WTC11 (cell line): ENCODE measurements around the gene CXCL12. TPM values are rescaled to one million over a fixed set of nuclear protein-coding genes. Genes with fewer than 3 reads are reported as not detected.
A peak's percentile ranks its signal among the peaks of the same experiment; 100 is the strongest.

Experiments used
- ATAC-seq: fragments of 200-7000 bp; cut with Tn5 transposase; 2 replicates; pipeline ENCODE4 v1.10.0; 2021; ENCODE audit warnings: mild to moderate bottlenecking, moderate library complexity
- CTCF ChIA-PET: fragments of 300-600 bp; sonication (Branson Sonifier 250); formaldehyde crosslinking; loops from one replicate; lab custom pipeline; 2021; ENCODE audit warnings: antibody characterized with exemption; lab: Charles Lee
- POLR2A ChIA-PET: fragments of 350-600 bp; sonication (Branson Sonifier 250); formaldehyde crosslinking; loops from one replicate; lab custom pipeline; 2021; ENCODE audit warnings: antibody characterized with exemption; lab: Charles Lee
- DNase-seq: peaks from one replicate; pipeline ENCODE4 v3.0.0; 2021; ENCODE audit warnings: low spot score
- H3K27ac Mint-ChIP-seq: 2 replicates; pipeline ENCODE4 v1.8.0; 2021; ENCODE audit warnings: mixed read lengths
- H3K27me3 Mint-ChIP-seq: 2 replicates; pipeline ENCODE4 v1.8.0; 2021; ENCODE audit warnings: low read depth, mild to moderate bottlenecking, moderate library complexity, mixed read lengths
- H3K36me3 Mint-ChIP-seq: 2 replicates; pipeline ENCODE4 v1.8.0; 2021; ENCODE audit warnings: mixed read lengths
- H3K4me1 Mint-ChIP-seq: 2 replicates; pipeline ENCODE4 v1.8.0; 2022; ENCODE audit warnings: mixed read lengths
- H3K4me3 Mint-ChIP-seq: 2 replicates; pipeline ENCODE4 v1.8.0; 2021; ENCODE audit warnings: mild to moderate bottlenecking, moderate library complexity, mixed read lengths
- H3K9me3 Mint-ChIP-seq: 2 replicates; pipeline ENCODE4 v1.8.0; 2021; ENCODE audit warnings: mixed read lengths
- EMX1 ChIP-seq: fragments of 250-450 bp; sonication (Bioruptor Pico); IDR thresholded peaks from 2 replicates; pipeline ENCODE4 v1.8.0; 2021; ENCODE audit warnings: mild to moderate bottlenecking
- FOXJ3 ChIP-seq: sonication (generic); formaldehyde crosslinking; IDR thresholded peaks from 2 replicates; pipeline ENCODE4 v1.9.0; 2021; ENCODE audit warnings: missing genetic modification reagents, mild to moderate bottlenecking, borderline replicate concordance
- FOXP1 ChIP-seq: sonication (generic); formaldehyde crosslinking; IDR thresholded peaks from 2 replicates; pipeline ENCODE4 v1.8.0; 2022; ENCODE audit warnings: missing genetic modification reagents, mild to moderate bottlenecking, moderate library complexity, borderline replicate concordance
- JAZF1 ChIP-seq: fragments of 250-450 bp; sonication (Bioruptor Pico); IDR thresholded peaks from 2 replicates; pipeline ENCODE4 v1.9.0; 2021; ENCODE audit warnings: moderate library complexity, mild to moderate bottlenecking, inconsistent platforms
- KAT7 ChIP-seq: sonication (generic); formaldehyde crosslinking; IDR thresholded peaks from 2 replicates; pipeline ENCODE4 v1.8.1; 2023; ENCODE audit warnings: missing genetic modification reagents, mild to moderate bottlenecking, borderline replicate concordance
- MYBL2 ChIP-seq: sonication (generic); formaldehyde crosslinking; IDR thresholded peaks from 2 replicates; pipeline ENCODE4 v1.8.1; 2023; ENCODE audit warnings: mild to moderate bottlenecking, moderate library complexity, missing genetic modification reagents
- PRRX2 ChIP-seq: fragments of 250-450 bp; sonication (Bioruptor Pico); IDR thresholded peaks from 2 replicates; pipeline ENCODE4 v1.8.0; 2021; ENCODE audit warnings: mild to moderate bottlenecking
- SP1 ChIP-seq: sonication (generic); formaldehyde crosslinking; conservative IDR thresholded peaks from 2 replicates; pipeline ENCODE4 v1.8.1; 2022; ENCODE audit warnings: missing genetic modification reagents
- TEAD1 ChIP-seq: sonication (generic); formaldehyde crosslinking; IDR thresholded peaks from 2 replicates; pipeline ENCODE4 v1.8.0; 2022; ENCODE audit warnings: mild to moderate bottlenecking, missing genetic modification reagents
- ZBTB21 ChIP-seq: sonication (generic); formaldehyde crosslinking; IDR thresholded peaks from 2 replicates; pipeline ENCODE4 v1.8.1; 2023; ENCODE audit warnings: mild to moderate bottlenecking, missing genetic modification reagents, borderline replicate concordance
- ZNF232 ChIP-seq: sonication (generic); formaldehyde crosslinking; IDR thresholded peaks from 2 replicates; pipeline ENCODE4 v1.8.0; 2022; ENCODE audit warnings: mild to moderate bottlenecking, missing genetic modification reagents
- ZNF416 ChIP-seq: fragments of 250-450 bp; sonication (Bioruptor Pico); IDR thresholded peaks from 2 replicates; pipeline ENCODE4 v1.9.0; 2021; ENCODE audit warnings: mild to moderate bottlenecking, inconsistent platforms
- total RNA-seq: library from RNA; stranded (reverse); gene quantifications from 3 replicates; pipeline ENCODE4 v1.2.3, GENCODE V29; 2021
- TF ChIP-seq, protein P1 (sequence below): sonication (generic); formaldehyde crosslinking; IDR thresholded peaks from 2 replicates; pipeline ENCODE4 v1.8.0; 2022; ENCODE audit warnings: mild to moderate bottlenecking, missing genetic modification reagents
- TF ChIP-seq, protein P2 (sequence below): sonication (generic); formaldehyde crosslinking; IDR thresholded peaks from 2 replicates; pipeline ENCODE4 v1.8.1; 2022; ENCODE audit warnings: mild to moderate bottlenecking, moderate library complexity, missing genetic modification reagents
- TF ChIP-seq, protein P3 (sequence below): fragments of 250-450 bp; sonication (Bioruptor Pico); IDR thresholded peaks from 2 replicates; pipeline ENCODE4 v1.9.0; 2021; ENCODE audit warnings: mild to moderate bottlenecking, borderline replicate concordance
- TF ChIP-seq, protein P4 (sequence below): sonication (generic); formaldehyde crosslinking; IDR thresholded peaks from 2 replicates; pipeline ENCODE4 v1.8.1; 2022; ENCODE audit warnings: missing genetic modification reagents, borderline replicate concordance
- TF ChIP-seq, protein P5 (sequence below): sonication (generic); formaldehyde crosslinking; IDR thresholded peaks from 2 replicates; pipeline ENCODE4 v1.8.1; 2022; ENCODE audit warnings: low read depth, missing genetic modification reagents, borderline replicate concordance
- TF ChIP-seq, protein P6 (sequence below): sonication (generic); formaldehyde crosslinking; IDR thresholded peaks from 2 replicates; pipeline ENCODE4 v1.8.1; 2023; ENCODE audit warnings: mild to moderate bottlenecking, missing genetic modification reagents
- TF ChIP-seq, protein P7 (sequence below): sonication (generic); formaldehyde crosslinking; IDR thresholded peaks from 2 replicates; pipeline ENCODE4 v1.8.0; 2022; ENCODE audit warnings: mild to moderate bottlenecking, missing genetic modification reagents

The CXCL12 gene
- total RNA-seq, 1 experiment from 2014 or later, result 52.4 TPM

DNA sequence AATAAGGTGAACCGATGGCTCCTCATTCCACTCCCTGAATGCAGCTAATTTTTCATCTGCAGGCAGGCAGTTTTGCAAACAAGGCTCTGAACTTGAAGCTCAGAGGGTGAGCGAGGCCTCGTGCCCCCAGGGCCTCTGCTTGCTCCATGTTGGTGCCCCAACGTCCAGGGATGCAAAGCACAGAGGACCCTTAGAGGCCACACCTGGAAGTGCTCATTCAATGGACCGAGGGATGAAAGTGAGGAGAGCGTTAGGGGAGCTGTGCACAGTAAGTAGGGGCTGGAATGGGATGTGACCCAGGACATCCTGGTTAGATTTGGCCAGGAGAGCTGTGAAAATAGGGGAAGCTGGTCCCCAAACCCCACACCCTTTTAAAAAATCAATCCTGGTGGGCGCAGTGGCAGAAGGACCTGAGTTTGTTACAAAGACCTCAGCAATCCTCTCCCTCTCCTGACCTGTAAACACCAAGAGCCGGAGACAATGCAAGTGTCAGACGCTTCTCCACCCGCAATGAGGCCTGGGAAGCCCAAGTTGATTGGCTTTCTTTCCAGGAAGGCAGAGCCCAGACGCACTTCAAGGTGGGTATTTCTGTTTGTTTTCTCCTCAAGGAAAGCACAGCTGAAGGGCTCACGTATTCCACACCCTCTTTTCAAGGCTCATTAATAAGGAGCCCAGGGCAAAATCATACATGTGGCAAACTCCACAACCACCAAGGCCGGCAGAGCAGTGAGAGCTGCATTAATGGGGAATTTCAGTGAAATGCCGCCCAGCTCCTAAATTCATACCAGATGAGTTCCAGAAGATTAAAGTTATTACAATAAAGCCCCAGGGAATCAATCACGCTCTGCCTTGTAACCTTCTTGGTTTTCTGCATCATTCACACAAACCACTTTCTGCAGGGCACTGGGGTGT, 14.1 kb upstream of the CXCL12 start:
- Mint-ChIP-seq H3K36me3 (no peaks in the 10 kb centered on the region), H3K9me3 (no peaks in the 10 kb centered on the region), H3K27ac (no peak overlapping the region), H3K4me1 (peaks cover 70% of the 10 kb centered on the region), H3K27me3 (peaks cover 24% of the 10 kb centered on the region), H3K4me3 (no peak overlapping the region; the same call in 1 of the 2 replicates)
- POLR2A ChIA-PET, result interaction anchor here (1.4 to 1.5 kb wide), 2 partner anchors 13 kb away, joined by 3 to 4 read pairs; no protein-coding TSS in a partner anchor
- DNase-seq (no peak), ATAC-seq (peak; percentile 57)
- CTCF ChIA-PET, result interaction anchor here (0.5 to 6.3 kb wide), 14 partner anchors 8 to 470 kb away, joined by 3 to 52 read pairs (median 4); no protein-coding TSS in a partner anchor
- TF ChIP-seq TEAD1 (no peak), FOXP1 (CRISPR knock-in tag) (no peak), KAT7 (CRISPR knock-in tag) (no peak), ZNF416 (CRISPR knock-in tag) (no peak), FOXJ3 (CRISPR knock-in tag) (no peak), ZNF232 (CRISPR knock-in tag) (no peak), ZBTB21 (CRISPR knock-in tag) (no peak), PRRX2 (CRISPR knock-in tag) (no peak), EMX1 (no peak), JAZF1 (CRISPR knock-in tag) (no peak), MYBL2 (CRISPR knock-in tag) (no peak), SP1 (no peak)
- TF ChIP-seq, protein P1, sequence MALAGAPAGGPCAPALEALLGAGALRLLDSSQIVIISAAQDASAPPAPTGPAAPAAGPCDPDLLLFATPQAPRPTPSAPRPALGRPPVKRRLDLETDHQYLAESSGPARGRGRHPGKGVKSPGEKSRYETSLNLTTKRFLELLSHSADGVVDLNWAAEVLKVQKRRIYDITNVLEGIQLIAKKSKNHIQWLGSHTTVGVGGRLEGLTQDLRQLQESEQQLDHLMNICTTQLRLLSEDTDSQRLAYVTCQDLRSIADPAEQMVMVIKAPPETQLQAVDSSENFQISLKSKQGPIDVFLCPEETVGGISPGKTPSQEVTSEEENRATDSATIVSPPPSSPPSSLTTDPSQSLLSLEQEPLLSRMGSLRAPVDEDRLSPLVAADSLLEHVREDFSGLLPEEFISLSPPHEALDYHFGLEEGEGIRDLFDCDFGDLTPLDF, result no peak
- TF ChIP-seq, protein P2, sequence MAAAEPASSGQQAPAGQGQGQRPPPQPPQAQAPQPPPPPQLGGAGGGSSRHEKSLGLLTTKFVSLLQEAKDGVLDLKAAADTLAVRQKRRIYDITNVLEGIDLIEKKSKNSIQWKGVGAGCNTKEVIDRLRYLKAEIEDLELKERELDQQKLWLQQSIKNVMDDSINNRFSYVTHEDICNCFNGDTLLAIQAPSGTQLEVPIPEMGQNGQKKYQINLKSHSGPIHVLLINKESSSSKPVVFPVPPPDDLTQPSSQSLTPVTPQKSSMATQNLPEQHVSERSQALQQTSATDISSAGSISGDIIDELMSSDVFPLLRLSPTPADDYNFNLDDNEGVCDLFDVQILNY (CRISPR knock-in tag), result no peak
- TF ChIP-seq, protein P3, sequence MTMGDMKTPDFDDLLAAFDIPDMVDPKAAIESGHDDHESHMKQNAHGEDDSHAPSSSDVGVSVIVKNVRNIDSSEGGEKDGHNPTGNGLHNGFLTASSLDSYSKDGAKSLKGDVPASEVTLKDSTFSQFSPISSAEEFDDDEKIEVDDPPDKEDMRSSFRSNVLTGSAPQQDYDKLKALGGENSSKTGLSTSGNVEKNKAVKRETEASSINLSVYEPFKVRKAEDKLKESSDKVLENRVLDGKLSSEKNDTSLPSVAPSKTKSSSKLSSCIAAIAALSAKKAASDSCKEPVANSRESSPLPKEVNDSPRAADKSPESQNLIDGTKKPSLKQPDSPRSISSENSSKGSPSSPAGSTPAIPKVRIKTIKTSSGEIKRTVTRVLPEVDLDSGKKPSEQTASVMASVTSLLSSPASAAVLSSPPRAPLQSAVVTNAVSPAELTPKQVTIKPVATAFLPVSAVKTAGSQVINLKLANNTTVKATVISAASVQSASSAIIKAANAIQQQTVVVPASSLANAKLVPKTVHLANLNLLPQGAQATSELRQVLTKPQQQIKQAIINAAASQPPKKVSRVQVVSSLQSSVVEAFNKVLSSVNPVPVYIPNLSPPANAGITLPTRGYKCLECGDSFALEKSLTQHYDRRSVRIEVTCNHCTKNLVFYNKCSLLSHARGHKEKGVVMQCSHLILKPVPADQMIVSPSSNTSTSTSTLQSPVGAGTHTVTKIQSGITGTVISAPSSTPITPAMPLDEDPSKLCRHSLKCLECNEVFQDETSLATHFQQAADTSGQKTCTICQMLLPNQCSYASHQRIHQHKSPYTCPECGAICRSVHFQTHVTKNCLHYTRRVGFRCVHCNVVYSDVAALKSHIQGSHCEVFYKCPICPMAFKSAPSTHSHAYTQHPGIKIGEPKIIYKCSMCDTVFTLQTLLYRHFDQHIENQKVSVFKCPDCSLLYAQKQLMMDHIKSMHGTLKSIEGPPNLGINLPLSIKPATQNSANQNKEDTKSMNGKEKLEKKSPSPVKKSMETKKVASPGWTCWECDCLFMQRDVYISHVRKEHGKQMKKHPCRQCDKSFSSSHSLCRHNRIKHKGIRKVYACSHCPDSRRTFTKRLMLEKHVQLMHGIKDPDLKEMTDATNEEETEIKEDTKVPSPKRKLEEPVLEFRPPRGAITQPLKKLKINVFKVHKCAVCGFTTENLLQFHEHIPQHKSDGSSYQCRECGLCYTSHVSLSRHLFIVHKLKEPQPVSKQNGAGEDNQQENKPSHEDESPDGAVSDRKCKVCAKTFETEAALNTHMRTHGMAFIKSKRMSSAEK (CRISPR knock-in tag), result no peak
- TF ChIP-seq, protein P4, sequence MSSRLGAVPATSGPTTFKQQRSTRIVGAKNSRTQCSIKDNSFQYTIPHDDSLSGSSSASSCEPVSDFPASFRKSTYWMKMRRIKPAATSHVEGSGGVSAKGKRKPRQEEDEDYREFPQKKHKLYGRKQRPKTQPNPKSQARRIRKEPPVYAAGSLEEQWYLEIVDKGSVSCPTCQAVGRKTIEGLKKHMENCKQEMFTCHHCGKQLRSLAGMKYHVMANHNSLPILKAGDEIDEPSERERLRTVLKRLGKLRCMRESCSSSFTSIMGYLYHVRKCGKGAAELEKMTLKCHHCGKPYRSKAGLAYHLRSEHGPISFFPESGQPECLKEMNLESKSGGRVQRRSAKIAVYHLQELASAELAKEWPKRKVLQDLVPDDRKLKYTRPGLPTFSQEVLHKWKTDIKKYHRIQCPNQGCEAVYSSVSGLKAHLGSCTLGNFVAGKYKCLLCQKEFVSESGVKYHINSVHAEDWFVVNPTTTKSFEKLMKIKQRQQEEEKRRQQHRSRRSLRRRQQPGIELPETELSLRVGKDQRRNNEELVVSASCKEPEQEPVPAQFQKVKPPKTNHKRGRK (CRISPR knock-in tag), result no peak
- TF ChIP-seq, protein P5, sequence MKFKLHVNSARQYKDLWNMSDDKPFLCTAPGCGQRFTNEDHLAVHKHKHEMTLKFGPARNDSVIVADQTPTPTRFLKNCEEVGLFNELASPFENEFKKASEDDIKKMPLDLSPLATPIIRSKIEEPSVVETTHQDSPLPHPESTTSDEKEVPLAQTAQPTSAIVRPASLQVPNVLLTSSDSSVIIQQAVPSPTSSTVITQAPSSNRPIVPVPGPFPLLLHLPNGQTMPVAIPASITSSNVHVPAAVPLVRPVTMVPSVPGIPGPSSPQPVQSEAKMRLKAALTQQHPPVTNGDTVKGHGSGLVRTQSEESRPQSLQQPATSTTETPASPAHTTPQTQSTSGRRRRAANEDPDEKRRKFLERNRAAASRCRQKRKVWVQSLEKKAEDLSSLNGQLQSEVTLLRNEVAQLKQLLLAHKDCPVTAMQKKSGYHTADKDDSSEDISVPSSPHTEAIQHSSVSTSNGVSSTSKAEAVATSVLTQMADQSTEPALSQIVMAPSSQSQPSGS (CRISPR knock-in tag), result no peak
- TF ChIP-seq, protein P6, sequence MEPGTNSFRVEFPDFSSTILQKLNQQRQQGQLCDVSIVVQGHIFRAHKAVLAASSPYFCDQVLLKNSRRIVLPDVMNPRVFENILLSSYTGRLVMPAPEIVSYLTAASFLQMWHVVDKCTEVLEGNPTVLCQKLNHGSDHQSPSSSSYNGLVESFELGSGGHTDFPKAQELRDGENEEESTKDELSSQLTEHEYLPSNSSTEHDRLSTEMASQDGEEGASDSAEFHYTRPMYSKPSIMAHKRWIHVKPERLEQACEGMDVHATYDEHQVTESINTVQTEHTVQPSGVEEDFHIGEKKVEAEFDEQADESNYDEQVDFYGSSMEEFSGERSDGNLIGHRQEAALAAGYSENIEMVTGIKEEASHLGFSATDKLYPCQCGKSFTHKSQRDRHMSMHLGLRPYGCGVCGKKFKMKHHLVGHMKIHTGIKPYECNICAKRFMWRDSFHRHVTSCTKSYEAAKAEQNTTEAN, result no peak
- TF ChIP-seq, protein P7, sequence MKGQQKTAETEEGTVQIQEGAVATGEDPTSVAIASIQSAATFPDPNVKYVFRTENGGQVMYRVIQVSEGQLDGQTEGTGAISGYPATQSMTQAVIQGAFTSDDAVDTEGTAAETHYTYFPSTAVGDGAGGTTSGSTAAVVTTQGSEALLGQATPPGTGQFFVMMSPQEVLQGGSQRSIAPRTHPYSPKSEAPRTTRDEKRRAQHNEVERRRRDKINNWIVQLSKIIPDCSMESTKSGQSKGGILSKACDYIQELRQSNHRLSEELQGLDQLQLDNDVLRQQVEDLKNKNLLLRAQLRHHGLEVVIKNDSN (CRISPR knock-in tag), result no peak
